ENCODE data around the gene ZNF777. TPM values are rescaled to one million over a fixed set of nuclear protein-coding genes. Genes with fewer than 3 reads are reported as not detected.
"Not testable (repeated sequence)": the region's sequence is repeated elsewhere in the genome, so short reads cannot be mapped to it uniquely, and the experiment has no call there.

Gene ZNF777
- total RNA-seq, 1 donor from 2014 or later = 17.6 TPM

GRCh38 chr7:149420006-149420405 lies 40.9 kb downstream of the ZNF777 start:
- H3K27ac Mint-ChIP-seq = no peak overlapping the region
- TF ChIP-seq CTCF (conservative IDR thresholded peaks at IDR 0.05) = no peak
- H3K4me3 Mint-ChIP-seq = peak overlapping the region; percentile 24
- no peaks in the 10 kb centered on the region for H3K4me1 Mint-ChIP-seq (ENCODE audit: unreplicated experiment)
- no peaks in the 10 kb centered on the region for H3K9me3 Mint-ChIP-seq
- peaks cover 6% of the 10 kb centered on the region for H3K27me3 Mint-ChIP-seq
- no peak for DNase-seq (ENCODE audit: extremely low spot score, unreplicated experiment)
- H3K36me3 Mint-ChIP-seq = no peaks in the 10 kb centered on the region

- H3K9me3 Mint-ChIP-seq = no peaks in the 10 kb centered on the region
- TF ChIP-seq CTCF (conservative IDR thresholded peaks at IDR 0.05) = no peak
- peak overlapping the region; percentile 87 for H3K4me3 Mint-ChIP-seq
- no peak for DNase-seq (ENCODE audit: extremely low spot score, unreplicated experiment)
- peaks cover 20% of the 10 kb centered on the region for H3K27me3 Mint-ChIP-seq
- no peaks in the 10 kb centered on the region for H3K36me3 Mint-ChIP-seq
- peaks cover 3% of the 10 kb centered on the region for H3K4me1 Mint-ChIP-seq (ENCODE audit: unreplicated experiment)
- H3K27ac Mint-ChIP-seq = peak overlapping the region; percentile 84
These were observed 45.3 kb downstream of the ZNF777 start for GRCh38 chr7:149415391-149416071.

- H3K4me1 Mint-ChIP-seq (ENCODE audit: unreplicated experiment) = peaks cover 3% of the 10 kb centered on the region
These were observed 46.0 kb downstream of the ZNF777 start for GRCh38 chr7:149414745-149415390.

GRCh38 chr7:149414171-149414570 lies 46.7 kb downstream of the ZNF777 start:
- TF ChIP-seq CTCF (conservative IDR thresholded peaks at IDR 0.05) = no peak
- Mint-ChIP-seq H3K4me3 (peak overlapping the region; percentile 58), H3K27me3 (peaks cover 20% of the 10 kb centered on the region), H3K36me3 (no peaks in the 10 kb centered on the region), H3K27ac (no peak overlapping the region), H3K4me1 (ENCODE audit: unreplicated experiment) (peaks cover 3% of the 10 kb centered on the region), H3K9me3 (no peaks in the 10 kb centered on the region)
- no peak for DNase-seq (ENCODE audit: extremely low spot score, unreplicated experiment)

More at GRCh38 chr7:149414745-149415390, 46.0 kb downstream of the ZNF777 start:
- Mint-ChIP-seq H3K27me3 (peaks cover 20% of the 10 kb centered on the region), H3K36me3 (no peaks in the 10 kb centered on the region), H3K27ac (peak overlapping the region; percentile 84), H3K4me3 (peak overlapping the region; percentile 87), H3K9me3 (no peaks in the 10 kb centered on the region)
- DNase-seq (ENCODE audit: extremely low spot score, unreplicated experiment) = peak; percentile 82
- no peak for TF ChIP-seq CTCF (conservative IDR thresholded peaks at IDR 0.05)

GRCh38 chr7:149413083-149413482 lies 47.8 kb downstream of the ZNF777 start:
- peak overlapping the region; percentile 22 for H3K4me3 Mint-ChIP-seq
- not testable (repeated sequence) for DNase-seq (ENCODE audit: extremely low spot score, unreplicated experiment); H3K4me1 Mint-ChIP-seq (ENCODE audit: unreplicated experiment); H3K27ac Mint-ChIP-seq; H3K9me3 Mint-ChIP-seq; H3K36me3 Mint-ChIP-seq
- peaks cover 20% of the 10 kb centered on the region for H3K27me3 Mint-ChIP-seq

- TF ChIP-seq CTCF (conservative IDR thresholded peaks at IDR 0.05) = no peak
- H3K4me3 Mint-ChIP-seq = no peak overlapping the region
- H3K27ac Mint-ChIP-seq = no peak overlapping the region
- no peaks in the 10 kb centered on the region for H3K9me3 Mint-ChIP-seq
- DNase-seq (ENCODE audit: extremely low spot score, unreplicated experiment) = no peak
- no peaks in the 10 kb centered on the region for H3K36me3 Mint-ChIP-seq
- H3K4me1 Mint-ChIP-seq (ENCODE audit: unreplicated experiment) = peaks cover 3% of the 10 kb centered on the region
- peaks cover 14% of the 10 kb centered on the region for H3K27me3 Mint-ChIP-seq
These were observed 51.0 kb downstream of the ZNF777 start for GRCh38 chr7:149409895-149410294.
